Activated T-cell treated with anti-CD3 and anti-CD28 coated beads for 4 hours (primary cell): ENCODE data around the gene ASL.
"Not testable (repeated sequence)": the region's sequence is repeated elsewhere in the genome, so short reads cannot be mapped to it uniquely, and the experiment has no call there.

Experiments
- DNase-seq: peaks from one replicate; pipeline ENCODE4 v3.0.0-alpha.2; 2020

The ASL gene

DNA sequence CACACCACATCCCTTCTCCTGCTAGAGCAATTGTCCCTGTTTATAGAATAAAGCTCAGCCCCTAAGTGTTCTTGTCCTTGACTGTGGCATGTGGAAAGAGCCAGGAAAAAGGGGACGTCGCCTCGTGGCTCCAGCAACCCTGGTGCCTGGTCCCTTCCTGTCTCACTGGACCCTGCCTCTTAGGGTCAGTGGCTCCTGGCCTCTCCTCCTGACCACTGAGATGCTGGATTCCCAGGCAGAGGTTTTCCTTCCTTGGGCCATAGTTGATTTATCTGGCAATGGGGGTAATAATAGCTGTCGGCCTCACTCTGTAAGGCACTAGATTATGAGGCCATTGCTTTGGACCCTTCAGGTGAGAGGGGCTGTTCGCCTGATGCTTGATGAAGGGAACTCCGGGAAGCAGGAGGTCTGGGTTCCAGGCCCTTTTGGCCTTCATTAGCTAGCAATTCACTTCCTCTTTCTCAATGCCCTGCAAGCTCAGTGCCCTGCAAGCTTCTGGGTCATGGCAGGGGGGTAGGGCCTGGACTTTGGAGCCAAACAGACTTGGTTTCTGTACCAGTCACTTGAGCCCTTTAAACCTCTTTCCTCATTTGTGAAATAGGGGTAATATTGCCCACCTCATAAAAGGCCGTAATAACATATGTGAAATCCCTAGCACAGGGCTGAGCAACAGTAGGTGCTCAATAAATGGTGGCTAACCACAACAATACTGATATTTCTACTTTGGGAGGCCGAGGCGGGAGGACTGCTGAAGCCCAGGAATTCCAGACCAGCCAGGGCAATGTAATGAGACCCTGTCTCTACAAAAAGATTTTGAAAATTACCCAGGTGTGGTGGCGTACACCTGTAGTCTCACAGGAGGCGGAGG, 1.1 kb downstream of the ASL start:
- no peak for DNase-seq

DNA sequence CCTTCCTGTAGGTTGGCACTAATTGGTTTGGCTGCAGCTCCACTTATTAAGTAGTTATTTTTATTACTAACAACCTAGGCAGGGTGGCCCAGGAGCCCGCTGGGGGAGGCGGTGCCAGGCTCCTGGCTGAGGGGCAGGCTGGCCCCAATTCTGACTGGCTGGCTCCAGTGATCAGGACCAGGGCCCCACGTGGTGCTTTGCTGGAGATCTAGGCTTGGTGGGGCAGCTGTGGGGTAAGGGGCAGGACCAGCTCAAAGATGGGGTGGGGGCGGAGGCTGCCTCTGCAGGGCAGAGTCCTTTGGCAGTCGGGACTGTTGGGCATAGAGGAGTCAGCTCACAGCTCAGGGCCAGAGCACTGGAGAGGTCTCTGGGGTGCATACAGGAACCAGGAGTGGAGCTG, 2.4 kb downstream of the ASL start:
- no peak for DNase-seq

- no peak for DNase-seq
Measured at GRCh38 chr7:66082083-66082482, 6.5 kb downstream of the ASL start.

- no peak for DNase-seq
Measured at GRCh38 chr7:66082886-66083415, 7.3 kb downstream of the ASL start.

DNA sequence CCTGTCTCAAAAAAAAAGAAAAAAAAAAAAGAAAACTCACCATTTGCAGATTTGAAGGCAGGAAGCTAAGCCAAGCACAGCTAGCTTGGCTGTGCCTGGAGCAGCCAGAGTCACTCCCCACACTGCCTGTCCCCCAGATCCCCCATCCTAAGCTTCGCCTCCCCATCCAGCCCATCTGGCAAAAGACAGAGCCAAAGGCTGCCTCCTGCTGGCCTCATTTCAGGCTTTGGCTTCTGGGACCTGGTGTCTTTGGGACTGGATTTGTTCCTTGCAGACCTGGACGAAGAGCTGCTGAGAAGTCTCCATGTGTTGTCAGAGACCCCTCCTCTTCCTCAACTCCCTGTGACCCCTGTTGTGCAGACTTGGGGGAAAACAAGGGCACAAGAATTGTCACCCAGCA, 8.1 kb downstream of the ASL start:
- no peak for DNase-seq

DNA sequence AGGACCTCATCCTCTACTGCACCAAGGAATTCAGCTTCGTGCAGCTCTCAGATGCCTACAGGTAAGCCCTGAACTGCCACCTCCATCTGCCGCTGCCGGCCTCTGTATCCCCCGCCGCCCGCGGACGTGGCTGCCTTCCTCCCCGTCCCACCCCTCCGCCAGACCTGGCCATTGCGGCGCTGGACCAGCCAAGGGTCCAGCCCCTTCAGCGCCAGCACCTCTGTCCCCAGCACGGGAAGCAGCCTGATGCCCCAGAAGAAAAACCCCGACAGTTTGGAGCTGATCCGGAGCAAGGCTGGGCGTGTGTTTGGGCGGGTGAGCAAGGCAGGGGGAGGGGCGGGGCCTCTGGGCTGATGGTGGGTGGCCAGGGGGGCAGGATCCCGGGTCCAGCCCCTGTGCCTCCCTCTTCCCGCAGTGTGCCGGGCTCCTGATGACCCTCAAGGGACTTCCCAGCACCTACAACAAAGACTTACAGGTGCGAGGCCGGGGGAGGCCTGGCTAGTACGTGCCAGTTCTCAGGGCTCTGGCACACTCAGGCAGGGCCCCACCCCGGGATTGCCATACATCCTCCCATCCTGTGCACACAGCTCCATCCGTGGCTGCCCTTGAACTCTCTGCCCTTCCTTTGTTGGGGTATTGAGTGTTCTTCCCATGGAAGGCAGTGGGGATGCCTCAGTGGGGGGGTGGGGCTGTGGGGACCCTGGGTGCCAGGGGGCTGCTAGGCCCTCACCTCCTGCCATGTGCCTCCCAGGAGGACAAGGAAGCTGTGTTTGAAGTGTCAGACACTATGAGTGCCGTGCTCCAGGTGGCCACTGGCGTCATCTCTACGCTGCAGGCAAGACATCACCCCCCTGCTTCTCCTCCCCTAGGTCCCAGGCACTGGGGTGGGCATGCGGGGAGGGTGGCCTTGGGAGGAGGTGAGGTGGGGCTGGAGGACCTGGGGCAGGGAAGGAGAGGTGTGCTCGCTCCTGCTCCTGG, 13.5 kb downstream of the ASL start:
- no peak for DNase-seq

- no peak for DNase-seq
Measured at GRCh38 chr7:66092654-66093053, 17.0 kb downstream of the ASL start.

- DNase-seq: no peak
Measured at GRCh38 chr7:66095010-66095409, 19.4 kb downstream of the ASL start.

GRCh38 chr7:66099232-66099550, 23.6 kb downstream of the ASL start:
- DNase-seq: no peak

GRCh38 chr7:66099551-66100407, 24.2 kb downstream of the ASL start:
- no peak for DNase-seq

- DNase-seq: no peak
Measured at GRCh38 chr7:66100408-66101050, 24.9 kb downstream of the ASL start.

DNA sequence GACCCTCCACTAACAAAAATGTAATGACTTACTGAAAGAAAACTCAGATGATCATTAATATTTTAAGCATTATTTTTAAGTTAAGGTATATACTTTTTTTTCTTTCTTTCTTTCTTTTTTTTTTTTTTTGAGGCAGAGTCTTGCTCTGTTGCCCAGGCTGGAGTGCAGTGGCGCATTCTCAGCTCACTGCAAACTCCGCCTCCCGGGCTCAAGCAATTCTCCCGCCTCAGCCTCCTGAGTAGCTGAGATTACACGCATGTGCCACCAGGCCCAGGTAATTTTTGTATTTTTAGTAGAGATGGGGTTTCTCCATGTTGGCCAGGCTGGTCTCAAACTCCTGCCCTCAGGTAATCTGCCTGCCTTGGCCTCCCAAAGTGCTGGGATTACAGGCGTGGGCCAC, 26.5 kb downstream of the ASL start:
- DNase-seq: not testable (repeated sequence)

GRCh38 chr7:66103994-66104393, 28.4 kb downstream of the ASL start:
- not testable (repeated sequence) for DNase-seq

DNA sequence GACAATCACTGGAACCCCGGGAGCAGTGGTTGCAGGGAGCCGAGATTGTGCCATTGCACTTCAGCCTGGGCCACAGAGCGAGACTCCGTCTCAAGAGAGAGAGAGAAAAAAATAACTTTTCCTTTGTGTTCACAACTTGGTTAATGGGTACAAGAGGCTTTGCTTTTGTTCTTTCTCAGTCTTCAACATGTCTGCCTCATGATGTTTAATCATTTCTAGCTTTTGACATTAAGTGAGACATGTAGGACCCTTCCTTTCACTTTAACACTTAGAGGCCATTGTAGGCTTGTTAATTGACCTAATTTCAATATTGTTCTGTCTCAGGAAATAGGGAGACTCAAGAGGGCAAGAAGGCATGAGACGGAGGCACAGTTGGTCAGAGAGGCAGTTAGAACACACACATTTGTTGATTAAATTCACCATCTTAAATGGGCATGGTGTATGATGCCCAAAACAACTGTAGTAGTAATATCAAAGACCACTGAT, 29.7 kb downstream of the ASL start:
- DNase-seq: no peak

GRCh38 chr7:66108410-66108809, 32.8 kb downstream of the ASL start:
- DNase-seq: not testable (repeated sequence)

DNA sequence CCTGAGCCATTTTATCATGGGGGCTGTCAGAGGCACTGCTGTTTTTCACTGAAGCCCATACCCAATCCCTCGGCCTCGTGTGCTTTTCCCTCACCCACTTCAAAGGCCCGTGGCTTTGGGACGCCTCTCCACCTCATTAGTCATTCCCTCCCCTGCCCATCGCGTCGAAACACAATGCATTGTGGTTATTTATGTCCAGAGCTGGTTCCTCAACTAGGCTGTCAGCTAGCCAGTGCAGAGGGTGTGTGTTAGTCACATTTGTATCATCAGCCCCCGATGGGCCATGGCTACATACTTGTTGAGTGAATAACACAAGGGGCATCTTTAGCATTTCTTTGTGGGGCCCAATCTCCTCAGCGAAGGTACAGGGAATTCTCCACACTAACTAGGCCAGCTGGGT, 35.2 kb downstream of the ASL start:
- DNase-seq: no peak

- DNase-seq: peak; percentile 73
Measured at GRCh38 chr7:66114743-66115649, 39.4 kb downstream of the ASL start, which contains the start of gene CRCP. CRCP (plus strand) TSS chr7:66114847; CDS start chr7:66114963, 116 bp downstream.

DNA sequence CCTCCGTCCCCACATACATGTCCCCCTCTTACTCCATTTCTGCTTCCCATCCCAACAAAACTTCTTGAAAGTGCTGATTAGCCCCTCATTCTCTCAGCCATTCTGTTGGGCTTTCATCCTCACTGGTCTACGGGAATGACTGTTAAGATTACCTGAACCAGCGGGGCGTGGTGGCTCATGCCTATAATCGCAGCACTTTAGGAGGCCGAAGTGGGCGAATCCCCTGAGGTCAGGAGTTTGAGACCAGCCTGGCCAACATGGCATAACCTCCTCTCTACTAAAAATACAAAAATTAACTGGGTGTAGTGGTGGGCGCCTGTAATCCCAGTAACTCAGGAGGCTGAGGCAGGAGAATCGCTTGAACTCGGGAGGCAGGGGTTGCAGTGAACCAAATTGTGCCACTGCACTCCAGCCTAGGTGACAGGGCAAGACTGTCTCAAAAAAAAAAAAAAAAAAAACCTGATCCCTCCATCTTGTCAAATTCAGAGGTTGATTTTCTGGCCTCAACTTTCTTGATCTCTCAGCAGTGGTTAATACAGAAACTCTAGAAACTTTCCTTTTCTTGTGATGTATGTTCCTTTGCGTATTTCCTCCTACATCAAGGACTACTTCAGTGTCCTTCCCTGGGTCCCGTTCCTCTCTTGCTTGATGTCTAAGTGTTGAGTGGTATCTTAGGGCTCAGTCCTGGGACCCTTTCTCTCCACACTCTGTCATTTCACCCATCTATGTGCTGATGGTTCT, 41.2 kb downstream of the ASL start:
- DNase-seq: not testable (repeated sequence)

DNA sequence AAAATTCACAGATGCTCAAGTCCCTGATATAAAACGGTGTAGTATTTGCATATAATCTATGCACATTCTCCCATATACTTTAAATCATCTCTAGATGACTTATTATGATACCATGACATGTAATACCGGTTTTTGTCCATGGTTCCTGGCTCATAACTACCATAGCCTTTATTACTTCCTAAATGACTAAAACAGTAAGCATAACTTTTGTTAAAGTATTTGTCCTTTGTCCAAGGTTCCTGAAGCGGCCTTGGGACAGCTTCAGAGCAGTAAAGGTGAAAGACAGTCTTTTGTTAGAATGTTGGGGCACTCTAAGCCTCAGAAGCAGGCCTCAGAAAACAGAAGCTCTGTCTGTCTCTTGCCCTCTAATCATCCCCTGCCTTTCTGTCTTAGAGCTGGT, 43.0 kb downstream of the ASL start:
- no peak for DNase-seq

GRCh38 chr7:66119245-66119850, 43.7 kb downstream of the ASL start:
- DNase-seq: no peak
